H1 (cell line): ENCODE data around the gene RPS6KC1. TPM values are rescaled to one million over a fixed set of nuclear protein-coding genes. Genes with fewer than 3 reads are reported as not detected.

Source experiments
- CTCF ChIA-PET: fragments of 300-600 bp; sonication (Branson Sonifier 250); formaldehyde crosslinking; loops from one replicate; lab custom pipeline; 2021; ENCODE audit not compliant: partially characterized antibody; lab: Charles Lee
- POLR2A ChIA-PET: fragments of 300-600 bp; sonication (Branson Sonifier 250); formaldehyde crosslinking; loops from one replicate; lab custom pipeline; 2021; ENCODE audit warnings: inconsistent platforms; ENCODE audit not compliant: partially characterized antibody; lab: Charles Lee
- DNase-seq, 2 experiments: peaks; one replicate each; pipeline versions ENCODE4 v3.0.0 to v3.0.0-alpha.2; 2010 to 2022; ENCODE audit warnings: low spot score in 2 of 2, low read depth in 1 of 2, mixed read lengths in 1 of 2
- FAIRE-seq: peaks from 2 replicates; lab custom pipeline; 2011; peaks lifted over from hg19 to GRCh38; lab: Jason Lieb, UNC
- H2AFZ ChIP-seq: 2 replicates; pipeline ENCODE4 v1.8.1; 2012; ENCODE audit warnings: low read length, inconsistent platforms
- H2AK5ac ChIP-seq: 2 replicates; pipeline ENCODE4 v1.6.1; 2013; ENCODE audit warnings: low read depth, low read length
- H2BK120ac ChIP-seq: replicated peaks from 2 replicates; pipeline ENCODE3; 2013; ENCODE audit warnings: low read depth, low read length, inconsistent platforms
- H2BK12ac ChIP-seq: 2 replicates; pipeline ENCODE4 v1.6.1; 2013; ENCODE audit warnings: low read depth, low read length
- H2BK15ac ChIP-seq: 2 replicates; pipeline ENCODE4 v1.6.1; 2013; ENCODE audit warnings: low read length
- H2BK20ac ChIP-seq: 2 replicates; pipeline ENCODE4 v1.6.1; 2013; ENCODE audit warnings: low read length
- H2BK5ac ChIP-seq: 2 replicates; pipeline ENCODE4 v1.6.1; 2013; ENCODE audit warnings: low read depth, low read length
- H3K14ac ChIP-seq: 2 replicates; pipeline ENCODE4 v1.6.1; 2013; ENCODE audit warnings: inconsistent platforms; ENCODE audit not compliant: insufficient read length
- H3K18ac ChIP-seq: 2 replicates; pipeline ENCODE4 v1.6.1; 2013; ENCODE audit warnings: low read length; ENCODE audit errors: extremely low read depth
- H3K23ac ChIP-seq: 2 replicates; pipeline ENCODE4 v1.6.1; 2013; ENCODE audit warnings: inconsistent platforms; ENCODE audit not compliant: insufficient read length
- H3K23me2 ChIP-seq: 2 replicates; pipeline ENCODE4 v1.6.1; 2013; ENCODE audit warnings: low read depth, low read length
- H3K27ac ChIP-seq: 2 replicates; pipeline ENCODE4 v1.6.1; 2011; ENCODE audit warnings: low read depth, low read length, inconsistent platforms
- H3K27me3 ChIP-seq, 4 experiments: replicated peaks in 1 of 4; 1 replicate in 1 of 4; 2 replicates in 3 of 4; pipeline versions ENCODE4 v1.6.1 to v1.8.1; 2011 to 2013; ENCODE audit warnings: low read length in 3 of 4, mild to moderate bottlenecking in 3 of 4, inconsistent platforms in 2 of 4, mixed read lengths in 2 of 4, moderate library complexity in 1 of 4; ENCODE audit not compliant: control insufficient read depth in 3 of 4, insufficient read depth in 3 of 4; ENCODE audit errors: extremely low read depth in 1 of 4
- H3K36me3 ChIP-seq, 4 experiments: 2 replicates each; pipeline versions ENCODE4 v1.6.1 to v1.8.1; 2011 to 2013; ENCODE audit warnings: mild to moderate bottlenecking in 4 of 4, low read length in 3 of 4, moderate library complexity in 2 of 4, control low read depth in 1 of 4, inconsistent platforms in 1 of 4; ENCODE audit not compliant: insufficient read depth in 4 of 4, control insufficient read depth in 2 of 4
- H3K4ac ChIP-seq: replicated peaks from 2 replicates; pipeline ENCODE3; 2013; ENCODE audit warnings: low read length, low read depth, mixed read lengths, inconsistent platforms; ENCODE audit not compliant: insufficient read length
- H3K4me1 ChIP-seq, 4 experiments: replicated peaks in 1 of 4; 1 replicate in 1 of 4; 2 replicates in 3 of 4; pipeline versions ENCODE4 v1.6.1 to v1.8.1; 2011 to 2013; ENCODE audit warnings: low read length in 3 of 4, inconsistent platforms in 2 of 4, mixed read lengths in 1 of 4; ENCODE audit not compliant: insufficient read depth in 4 of 4, control insufficient read depth in 3 of 4
- H3K4me2 ChIP-seq, 2 experiments: 2 replicates each; pipeline versions ENCODE4 v1.6.1 to v1.8.1; 2011 to 2013; ENCODE audit warnings: low read depth in 2 of 2, low read length in 2 of 2, control low read depth in 1 of 2, inconsistent platforms in 1 of 2, mild to moderate bottlenecking in 1 of 2; ENCODE audit not compliant: insufficient read depth in 1 of 2
- H3K4me3 ChIP-seq, 4 experiments: fragments of 200-600, 300-600 bp in 1 of 4; sonication (generic), shearing (Covaris generic), sonication (Bioruptor Twin) in 1 of 4; 2 replicates each; pipeline versions ENCODE4 v1.5.1 to v1.8.1; 2011 to 2016; ENCODE audit warnings: low read length in 4 of 4, low read depth in 3 of 4, control low read depth in 2 of 4, inconsistent platforms in 2 of 4, mild to moderate bottlenecking in 2 of 4, mixed read lengths in 1 of 4, moderate library complexity in 1 of 4; ENCODE audit not compliant: insufficient read depth in 2 of 4; ENCODE audit errors: extremely low read depth in 1 of 4
- H3K56ac ChIP-seq: replicated peaks from 2 replicates; pipeline ENCODE3; 2013; ENCODE audit warnings: low read depth, mild to moderate bottlenecking, mixed read lengths, low read length, inconsistent platforms; ENCODE audit not compliant: insufficient read length
- H3K79me1 ChIP-seq: 2 replicates; pipeline ENCODE4 v1.6.1; 2013; ENCODE audit warnings: low read depth, low read length, control low read depth
- H3K79me2 ChIP-seq, 2 experiments: 2 replicates each; pipeline versions ENCODE4 v1.6.1 to v1.8.1; 2012 to 2013; ENCODE audit warnings: low read length in 2 of 2, mild to moderate bottlenecking in 2 of 2, inconsistent platforms in 1 of 2; ENCODE audit not compliant: insufficient read depth in 2 of 2, control insufficient read depth in 1 of 2
- H3K9ac ChIP-seq, 4 experiments: replicated peaks in 1 of 4; 1 replicate in 1 of 4; 2 replicates in 3 of 4; pipeline versions ENCODE4 v1.6.1 to v1.8.1; 2011 to 2013; ENCODE audit warnings: low read depth in 3 of 4, low read length in 3 of 4, control low read depth in 2 of 4, mild to moderate bottlenecking in 2 of 4, moderate library complexity in 2 of 4, inconsistent platforms in 1 of 4; ENCODE audit errors: extremely low read depth in 1 of 4
- H3K9me3 ChIP-seq, 2 experiments: 2 replicates each; pipeline versions ENCODE4 v1.6.1 to v1.8.1; 2012 to 2013; ENCODE audit warnings: mild to moderate bottlenecking in 2 of 2, moderate library complexity in 2 of 2, control low read depth in 1 of 2, inconsistent platforms in 1 of 2, low read depth in 1 of 2, low read length in 1 of 2, mixed read lengths in 1 of 2; ENCODE audit not compliant: insufficient read depth in 2 of 2
- H4K20me1 ChIP-seq, 2 experiments: replicated peaks in 1 of 2; 2 replicates each; pipeline versions ENCODE3 to v1.8.1; 2011 to 2013; ENCODE audit warnings: inconsistent platforms in 2 of 2, low read length in 2 of 2, mild to moderate bottlenecking in 1 of 2; ENCODE audit not compliant: insufficient read depth in 2 of 2, control insufficient read depth in 1 of 2
- H4K5ac ChIP-seq: 2 replicates; pipeline ENCODE4 v1.6.1; 2013; ENCODE audit warnings: low read length, low read depth, mixed read lengths, inconsistent platforms; ENCODE audit not compliant: insufficient read length
- H4K8ac ChIP-seq: 2 replicates; pipeline ENCODE4 v1.8.0; 2013; ENCODE audit warnings: mild to moderate bottlenecking, moderate library complexity, low read length, inconsistent platforms; ENCODE audit not compliant: insufficient read depth; ENCODE audit errors: extremely low read depth
- H4K91ac ChIP-seq: replicated peaks from 2 replicates; pipeline ENCODE3; 2013; ENCODE audit warnings: low read length, mixed read lengths, inconsistent platforms; ENCODE audit not compliant: insufficient read length
- BCL11A ChIP-seq, 2 experiments: IDR thresholded peaks; one replicate each; pipeline ENCODE4 v1.6.1; 2011; ENCODE audit warnings: low read depth in 2 of 2, low read length in 2 of 2, mild to moderate bottlenecking in 2 of 2
- CBX5 ChIP-seq: fragments of 300-800, 300-1000 bp; sonication (generic); IDR thresholded peaks from 2 replicates; pipeline ENCODE4 v1.7.1; 2016; ENCODE audit warnings: antibody characterized with exemption, low read length, low read depth
- MAFK ChIP-seq: IDR thresholded peaks from 2 replicates; pipeline ENCODE4 v1.6.1; 2012; ENCODE audit warnings: low read depth, mild to moderate bottlenecking, improper control_type of control experiment, low read length
- POLR2A ChIP-seq, 2 experiments: IDR thresholded peaks; 1 replicate in 1 of 2; 2 replicates in 1 of 2; pipeline ENCODE4 v1.6.1; 2011; ENCODE audit warnings: low read depth in 2 of 2, low read length in 2 of 2, mild to moderate bottlenecking in 2 of 2; ENCODE audit errors: control extremely low read depth in 1 of 2
- RAD21 ChIP-seq, 2 experiments: IDR thresholded peaks in 1 of 2; conservative IDR thresholded peaks in 1 of 2; 2 replicates each; pipeline ENCODE4 v1.6.1; 2011; ENCODE audit warnings: low read depth in 2 of 2, low read length in 2 of 2, improper control_type of control experiment in 1 of 2, inconsistent platforms in 1 of 2, mild to moderate bottlenecking in 1 of 2, moderate library complexity in 1 of 2
- RBBP5 ChIP-seq: IDR thresholded peaks from 2 replicates; pipeline ENCODE4 v1.7.1; 2012; ENCODE audit warnings: low read depth, mild to moderate bottlenecking, inconsistent platforms, low read length, moderate library complexity, borderline replicate concordance
- TCF12 ChIP-seq: IDR thresholded peaks from 2 replicates; pipeline ENCODE4 v1.6.1; 2011; ENCODE audit warnings: low read depth, mild to moderate bottlenecking, low read length
- WGBS, 2 experiments: shearing (Covaris generic) in 1 of 2; methylation state at CpG; one replicate each; pipeline versions ENCODE4 v1.1.6 to v1.1.7; 2013 to 2015; ENCODE audit warnings: low lambda C conversion rate in 2 of 2, mixed read lengths in 2 of 2, inconsistent platforms in 1 of 2, low coverage in 1 of 2, missing lambda C conversion rate in 1 of 2; ENCODE audit not compliant: insufficient replicate concordance in 2 of 2, insufficient coverage in 1 of 2, insufficient read length in 1 of 2; ENCODE audit errors: extremely low coverage in 1 of 2, missing lambda C conversion rate in 1 of 2; 5-methylcytosine and 5-hydroxymethylcytosine counted together
- polyA plus RNA-seq, 7 experiments: library from polyadenylated mRNA; depleted of rRNA in 3 of 7; stranded (reverse) in 5 of 7; unstranded in 2 of 7; fragments of >200 nt in 5 of 7; fragments of 200-250 nt in 2 of 7; gene quantifications; 1 replicate in 5 of 7; 2 replicates in 1 of 7; 4 replicates in 1 of 7; pipeline versions ENCODE4 v1.2.1 to v1.2.3, GENCODE V29; 2011 to 2013; ENCODE audit warnings: missing spikeins in 2 of 7, mixed read lengths in 2 of 7
- total RNA-seq: library from RNA; stranded (reverse); fragmentation: NEBNext Ultra II Directional; extraction: Animal tissue kit (Norgen Biotek cat#: 25700); gene quantifications from 2 replicates; pipeline ENCODE4 v1.2.1, GENCODE V29; 2021

RPS6KC1 gene
- total and polyA plus RNA-seq, 2 of the 8 experiments (the other 6 are each of a cell fraction or from before 2014, with no cell fraction given): 4.9 to 17.6 TPM

- Histone ChIP-seq H3K4me3 (no peak overlapping the region), H3K27ac (no peak overlapping the region), H4K91ac (no peak overlapping the region), H2BK15ac (no peak overlapping the region), H2BK20ac (no peak overlapping the region), H3K36me3 (no peaks in the 10 kb centered on the region), H3K9ac (no peak overlapping the region), H3K23me2 (no peaks in the 10 kb centered on the region), H3K14ac (no peak overlapping the region), H3K79me2 (peaks cover 0 to 7% of the 10 kb centered on the region in 2 experiments; a peak in 1 of 4 replicates), H3K18ac (no peak overlapping the region), H2BK120ac (no peak overlapping the region), H3K4me1 (no peaks in the 10 kb centered on the region; a peak in 2 of 7 replicates), H3K9me3 (no peaks in the 10 kb centered on the region), H2AFZ (no peak overlapping the region), H3K79me1 (0 out of 2 replicates have a peak, but pooled peaks cover 3% of the 10 kb centered on the region), H3K4me2 (no peak overlapping the region), H3K56ac (no peak overlapping the region), H3K27me3 (no peaks in the 10 kb centered on the region), H3K4ac (no peak overlapping the region), H3K23ac (no peak overlapping the region), H2BK5ac (no peak overlapping the region), H2AK5ac (no peak overlapping the region), H4K20me1 (no peaks in the 10 kb centered on the region), H4K5ac (no peak overlapping the region), H2BK12ac (no peak overlapping the region), H4K8ac (no peak overlapping the region)
- ChIA-PET CTCF (interaction anchor here (0.6 to 1.0 kb wide), 3 partner anchors 14 to 98 kb away, joined by 3 to 4 read pairs (median 3); no protein-coding TSS in a partner anchor), POLR2A (no interaction called here)
- 92% methylated on average over 2 of the region's 2 CpGs; no CpG with 5 or more reads in 1 of the 2 experiments for WGBS, 2 experiments
- FAIRE-seq (no peak), DNase-seq (no peak)
- TF ChIP-seq RBBP5 (no peak), MAFK (no peak), RAD21 (IDR thresholded peaks at IDR 0.05 in 1 of 2, conservative IDR thresholded peaks at IDR 0.05 in 1 of 2; ENCODE audit: low read depth in 2 of 2, low read length in 2 of 2) (peak in 1 of 2 experiments; percentile 23; a peak in 2 of 4 replicates), CBX5 (no peak), POLR2A (IDR thresholded peaks at IDR 0.05; ENCODE audit: control extremely low read depth in 1 of 2, low read depth in 2 of 2, low read length in 2 of 2) (no peak), BCL11A (IDR thresholded peaks at IDR 0.05; ENCODE audit: low read depth in 2 of 2, low read length in 2 of 2) (no peak), TCF12 (no peak)
Measured at GRCh38 chr1:213070406-213070805, 19.4 kb downstream of the RPS6KC1 start.
